A673 (cell line): Measurements from ENCODE around the gene FAH. TPM values are rescaled to one million over a fixed set of nuclear protein-coding genes. Genes with fewer than 3 reads are reported as not detected.

Experiments used
- BruUV-seq: library from RNA; stranded (reverse); fragments of 400-500 nt; replicated peaks from 2 replicates; lab custom pipeline; 2021; lab: Mats Ljungman, UMichigan
- CTCF ChIA-PET: fragments of 300-600 bp; sonication (Branson Sonifier 250); formaldehyde crosslinking; loops from one replicate; lab custom pipeline; 2022; ENCODE audit warnings: antibody characterized with exemption; lab: Charles Lee
- POLR2A ChIA-PET: fragments of 300-600 bp; sonication (Branson Sonifier 250); formaldehyde crosslinking; loops from one replicate; lab custom pipeline; 2022; ENCODE audit warnings: antibody characterized with exemption; ENCODE audit not compliant: low non-redundant PET; lab: Charles Lee
- DNase-seq: peaks from one replicate; pipeline ENCODE4 v3.0.0-alpha.2; 2015; ENCODE audit warnings: low spot score
- H3K27ac ChIP-seq: fragments of 200-600 bp; sonication (generic); 2 replicates; pipeline ENCODE4 v1.5.1; 2016; ENCODE audit warnings: mixed run types, low read depth, mild to moderate bottlenecking, mixed read lengths, antibody characterized with exemption, low read length; ENCODE audit not compliant: poor library complexity, severe bottlenecking
- H3K27me3 ChIP-seq: fragments of 200-600 bp; sonication (generic); replicated peaks from 2 replicates; pipeline ENCODE4 v1.6.1; 2017; ENCODE audit warnings: mixed run types, low read depth, mild to moderate bottlenecking, mixed read lengths, antibody characterized with exemption, low read length; ENCODE audit not compliant: insufficient read depth, poor library complexity
- H3K36me3 ChIP-seq: fragments of 200-600 bp; sonication (generic); 2 replicates; pipeline ENCODE4 v1.6.1; 2016; ENCODE audit warnings: mixed run types, mild to moderate bottlenecking, mixed read lengths, antibody characterized with exemption, low read length; ENCODE audit not compliant: insufficient read depth, poor library complexity, severe bottlenecking
- H3K4me1 ChIP-seq: fragments of 200-600 bp; sonication (generic); 2 replicates; pipeline ENCODE4 v1.6.1; 2017; ENCODE audit warnings: mixed run types, mild to moderate bottlenecking, mixed read lengths, antibody characterized with exemption, low read length; ENCODE audit not compliant: insufficient read depth, poor library complexity, severe bottlenecking
- H3K4me3 ChIP-seq: fragments of 200-600 bp; sonication (generic); 2 replicates; pipeline ENCODE4 v1.5.1; 2016; ENCODE audit warnings: low read depth, mixed run types, mild to moderate bottlenecking, mixed read lengths, low read length; ENCODE audit not compliant: poor library complexity, severe bottlenecking
- H3K9me3 ChIP-seq: fragments of 200-600 bp; sonication (generic); 2 replicates; pipeline ENCODE4 v1.6.1; 2016; ENCODE audit warnings: mixed run types, low read depth, mild to moderate bottlenecking, mixed read lengths, antibody characterized with exemption, low read length; ENCODE audit not compliant: poor library complexity, severe bottlenecking
- CTCF ChIP-seq: fragments of 300-800, 200-600 bp; sonication (generic); conservative IDR thresholded peaks from 2 replicates; pipeline ENCODE4 v1.5.1; 2017; ENCODE audit warnings: low read depth, mild to moderate bottlenecking, antibody characterized with exemption, low read length, moderate library complexity, mixed read lengths
- EZH2 ChIP-seq: fragments of 200-600 bp; sonication (generic); IDR thresholded peaks from 2 replicates; pipeline ENCODE4 v1.6.1; 2017; ENCODE audit warnings: borderline replicate concordance, low read depth, mild to moderate bottlenecking, mixed read lengths, antibody characterized with exemption, low read length; ENCODE audit not compliant: poor library complexity, severe bottlenecking
- intact Hi-C: fragments of 100-400 bp; cut with micrococcal nuclease; formaldehyde crosslinking; loops from one replicate; pipeline ENCODE4 v1.10.0; 2022; ENCODE audit not compliant: unreplicated experiment
- total RNA-seq: library from RNA; stranded (reverse); gene quantifications from 2 replicates; pipeline ENCODE4 v1.2.3, GENCODE V29; 2021

The FAH gene
- total RNA-seq, 1 experiment from 2014 or later = 2.0 TPM

DNA sequence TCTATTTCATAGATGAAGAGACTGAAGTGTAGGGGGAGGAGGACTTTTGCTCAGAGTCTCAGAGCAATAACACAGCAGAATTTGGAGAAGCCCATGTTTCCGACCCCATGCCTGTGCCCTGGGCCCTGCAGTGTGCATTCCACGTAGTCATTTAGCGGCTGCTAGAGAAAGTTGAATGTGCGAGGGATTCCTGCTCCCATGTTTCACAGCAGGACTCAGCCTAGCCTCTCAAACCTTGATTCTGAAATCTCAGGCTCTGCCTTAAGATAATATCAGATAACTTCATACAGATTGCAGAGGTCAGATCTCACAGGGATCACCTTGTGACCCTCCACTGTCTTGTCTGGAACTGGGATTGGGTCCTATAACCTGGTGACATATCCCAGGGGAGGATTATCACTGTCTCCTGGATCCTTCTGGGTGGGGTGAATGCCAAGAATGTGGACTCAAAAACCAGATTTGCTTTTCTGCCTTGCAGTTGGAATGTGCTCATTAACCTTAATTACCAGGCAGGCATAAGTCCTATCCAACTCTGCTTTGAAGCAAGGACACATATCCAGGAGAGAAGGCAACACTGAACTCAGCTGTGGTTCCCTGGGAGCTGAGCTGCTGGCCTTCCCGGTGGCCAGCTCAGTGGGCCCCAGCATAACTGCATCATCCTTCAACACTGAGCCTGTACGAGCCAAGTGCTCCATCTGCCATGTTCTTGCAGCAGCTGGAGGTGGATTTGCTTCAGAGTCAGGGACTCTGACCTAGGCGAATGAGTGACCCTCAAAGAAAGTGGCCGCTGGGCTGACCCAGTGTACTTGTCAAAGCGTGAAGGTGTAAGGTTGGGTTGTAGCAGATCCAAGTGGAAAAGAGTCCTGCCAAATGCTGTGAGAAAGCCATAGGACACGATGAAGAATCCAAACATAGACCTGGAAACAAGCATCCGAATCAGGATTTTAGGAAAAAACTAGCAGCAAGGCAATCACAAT, 56.2 kb downstream of the FAH start:
- no peak overlapping the region for H3K4me3 ChIP-seq
- POLR2A ChIA-PET = no interaction called here
- no peaks in the 10 kb centered on the region for H3K9me3 ChIP-seq
- H3K27me3 ChIP-seq = peaks cover 71% of the 10 kb centered on the region
- BruUV-seq = no TSS peak
- intact Hi-C loops = no loop called here
- H3K36me3 ChIP-seq = no peaks in the 10 kb centered on the region
- no peaks in the 10 kb centered on the region for H3K4me1 ChIP-seq
- no peak for DNase-seq
- H3K27ac ChIP-seq = no peak overlapping the region
- TF ChIP-seq EZH2 = no peak
- no peak for TF ChIP-seq CTCF
- CTCF ChIA-PET = no interaction called here

DNA sequence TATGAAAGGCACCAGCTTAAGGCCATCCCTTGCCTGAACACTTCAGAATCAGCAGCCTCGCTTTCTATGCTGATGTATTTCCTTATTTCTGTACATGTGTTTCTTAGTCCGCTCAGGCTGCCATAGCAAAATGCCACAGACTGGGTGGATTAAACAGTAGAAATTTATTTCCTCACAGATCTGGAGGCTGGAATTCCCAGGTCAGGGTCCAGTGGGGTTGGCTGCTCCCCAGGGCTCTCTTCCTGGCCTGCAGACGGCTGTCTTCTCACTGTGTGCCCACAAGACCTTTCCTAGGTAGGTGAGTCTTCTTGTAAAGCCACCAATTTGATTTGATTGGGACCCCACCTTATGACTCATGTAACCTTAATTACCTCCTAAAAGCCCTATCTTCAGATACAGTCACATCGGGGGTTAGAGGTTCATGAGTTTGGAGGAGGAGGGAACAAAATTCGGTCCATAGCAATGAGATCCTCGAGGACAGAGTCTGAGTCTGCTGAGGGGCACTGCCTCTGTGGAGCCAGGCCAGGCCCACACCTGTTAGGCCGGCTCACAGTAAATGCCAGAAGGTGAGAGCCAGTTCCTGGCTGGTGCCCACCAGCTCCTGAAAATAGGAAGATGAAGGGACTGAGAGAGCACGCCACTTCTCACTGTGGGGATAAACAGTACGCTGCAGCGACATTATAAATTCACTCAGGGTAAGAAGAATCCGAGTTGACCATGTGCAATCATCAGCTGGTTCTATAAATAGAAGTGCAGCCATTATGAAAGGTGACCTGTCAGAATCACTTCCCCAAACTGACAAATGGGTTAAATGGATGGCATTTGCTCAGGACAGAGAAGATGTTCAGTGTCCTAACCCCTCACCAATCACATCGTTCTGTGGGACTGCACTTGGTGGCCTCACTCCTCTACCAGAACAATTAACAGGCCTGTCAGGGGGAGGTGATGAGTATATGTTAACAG, 58.1 kb downstream of the FAH start:
- H3K36me3 ChIP-seq = no peaks in the 10 kb centered on the region
- intact Hi-C loops = no loop called here
- H3K4me3 ChIP-seq = no peak overlapping the region
- no peak for DNase-seq
- no peaks in the 10 kb centered on the region for H3K9me3 ChIP-seq
- H3K27ac ChIP-seq = no peak overlapping the region
- CTCF ChIA-PET = no interaction called here
- POLR2A ChIA-PET = no interaction called here
- no peaks in the 10 kb centered on the region for H3K4me1 ChIP-seq
- H3K27me3 ChIP-seq = peaks cover 75% of the 10 kb centered on the region
- BruUV-seq = no TSS peak
- no peak for TF ChIP-seq EZH2
- TF ChIP-seq CTCF = no peak

- CTCF ChIA-PET = no interaction called here
- H3K36me3 ChIP-seq = no peaks in the 10 kb centered on the region
- no TSS peak for BruUV-seq
- no peak overlapping the region for H3K4me3 ChIP-seq
- intact Hi-C loops = no loop called here
- no peak overlapping the region for H3K27ac ChIP-seq
- H3K9me3 ChIP-seq = no peaks in the 10 kb centered on the region
- POLR2A ChIA-PET = no interaction called here
- H3K27me3 ChIP-seq = peaks cover 68% of the 10 kb centered on the region
- no peaks in the 10 kb centered on the region for H3K4me1 ChIP-seq
- TF ChIP-seq EZH2 (no peak), CTCF (no peak)
- no peak for DNase-seq
Measured at GRCh38 chr15:80211976-80212375, 59.2 kb downstream of the FAH start.
